ENCODE measurements around the gene PHF11. TPM values are rescaled to one million over a fixed set of nuclear protein-coding genes. Genes with fewer than 3 reads are reported as not detected.

The PHF11 gene
- total RNA-seq, 1 experiment from 2014 or later, result 15.7 TPM

DNA sequence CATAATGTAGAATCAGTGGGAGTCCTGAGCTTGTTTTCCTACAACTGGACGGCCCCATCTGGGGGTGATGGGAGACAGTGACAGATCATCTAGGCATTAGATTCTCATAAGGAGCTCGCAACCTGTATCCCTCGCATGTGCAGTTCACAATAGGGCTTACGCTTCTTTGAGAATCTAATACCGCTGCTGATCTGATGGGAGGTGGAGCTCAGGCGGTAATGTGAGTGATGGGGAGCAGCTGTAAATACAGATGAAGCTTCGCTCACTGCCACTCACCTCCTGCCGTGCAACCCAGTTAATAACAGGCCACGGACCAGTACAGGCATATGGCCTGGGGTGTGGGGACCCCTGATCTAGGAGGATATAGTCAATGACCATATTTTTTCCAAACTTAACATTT is 50.8 kb downstream of the PHF11 start:
- TF ChIP-seq CTCF (IDR thresholded peaks at IDR 0.05) (no peak), TCF7L2 (IDR thresholded peaks at IDR 0.05; ENCODE audit: low read depth, low read length) (no peak)
- no peaks in the 10 kb centered on the region; the same call in 1 of the 2 replicates for H3K36me3 ChIP-seq (ENCODE audit: control insufficient read depth, insufficient read depth, low read length)
- H3K27ac ChIP-seq (ENCODE audit: low read length), result no peak overlapping the region
- H3K27me3 ChIP-seq (ENCODE audit: control insufficient read depth, insufficient read depth, low read length), result no peaks in the 10 kb centered on the region
- in situ Hi-C loops (cut with HindIII; ENCODE audit: low pct_unique_long_range_greater_than_20kb, low sequenced_read_pairs) (no loop called here), intact Hi-C loops (cut with micrococcal nuclease; ENCODE audit: unreplicated experiment) (no loop called here)
- BruUV-seq (replicated peaks), result no TSS peak
- ChIA-PET CTCF (no interaction called here), POLR2A (interaction anchor here (0.7 kb wide), 1 partner anchor 578 kb away, joined by 7 read pairs; no protein-coding TSS in a partner anchor)
- no peaks in the 10 kb centered on the region for H3K9me3 ChIP-seq (ENCODE audit: control insufficient read depth, insufficient read depth, low read depth, low read length)
- no peak for ATAC-seq
- H3K4me3 ChIP-seq (ENCODE audit: low read depth in 2 of 2, low read length in 2 of 2), result no peak overlapping the region
- no peak for DNase-seq (ENCODE audit: low read depth, low spot score)
- H3K4me1 ChIP-seq (ENCODE audit: control insufficient read depth, insufficient read depth, low read length), result no peaks in the 10 kb centered on the region

DNA sequence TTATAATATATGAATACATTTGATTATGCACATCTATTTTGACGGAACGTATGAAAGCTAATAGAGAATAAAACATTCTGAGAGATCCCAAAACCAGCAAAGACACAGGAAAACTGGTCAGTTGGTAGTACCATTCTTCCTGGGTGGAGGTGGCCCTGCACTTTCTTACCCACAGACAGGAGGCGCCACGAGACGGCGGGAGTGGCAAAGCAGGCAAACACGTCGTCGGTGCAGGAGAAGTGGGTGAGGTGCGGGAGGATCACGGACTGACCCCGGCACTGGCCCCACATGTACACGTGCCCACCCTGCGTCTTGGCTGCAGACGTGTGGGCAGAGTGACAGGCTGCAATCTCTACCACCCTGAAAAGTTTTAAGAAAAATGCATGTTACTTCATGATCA is 53.5 kb downstream of the PHF11 start:
- H3K27me3 ChIP-seq (ENCODE audit: control insufficient read depth, insufficient read depth, low read length), result no peaks in the 10 kb centered on the region
- no peak for TF ChIP-seq POLR2AphosphoS5 (IDR thresholded peaks at IDR 0.05; ENCODE audit: low read depth, low read length)
- peak; percentile 25; the same call in 1 of the 2 replicates for TF ChIP-seq CTCF (IDR thresholded peaks at IDR 0.05)
- no peak for TF ChIP-seq TCF7L2 (IDR thresholded peaks at IDR 0.05; ENCODE audit: low read depth, low read length)
- TF ChIP-seq REST (IDR thresholded peaks at IDR 0.05; ENCODE audit: insufficient read depth in 1 of 2, low read depth in 2 of 2, low read length in 1 of 2), result no peak
- TF ChIP-seq SIN3A (IDR thresholded peaks at IDR 0.05; ENCODE audit: borderline replicate concordance, insufficient read depth, low read depth, low read length), result no peak
- no peak for DNase-seq (ENCODE audit: low read depth, low spot score)
- no peaks in the 10 kb centered on the region; the same call in 1 of the 2 replicates for H3K36me3 ChIP-seq (ENCODE audit: control insufficient read depth, insufficient read depth, low read length)
- ChIA-PET CTCF (no interaction called here), POLR2A (no interaction called here)
- in situ Hi-C loops (cut with HindIII; ENCODE audit: low pct_unique_long_range_greater_than_20kb, low sequenced_read_pairs), result no loop called here
- no peaks in the 10 kb centered on the region for H3K9me3 ChIP-seq (ENCODE audit: control insufficient read depth, insufficient read depth, low read depth, low read length)
- no TSS peak for BruUV-seq (replicated peaks)
- ATAC-seq, result no peak
- H3K4me1 ChIP-seq (ENCODE audit: control insufficient read depth, insufficient read depth, low read length), result no peaks in the 10 kb centered on the region
- no peak overlapping the region for H3K4me3 ChIP-seq (ENCODE audit: low read depth in 2 of 2, low read length in 2 of 2)
- no peak overlapping the region for H3K27ac ChIP-seq (ENCODE audit: low read length)
- intact Hi-C loops (cut with micrococcal nuclease; ENCODE audit: unreplicated experiment), result no loop called here
